AG09319 (cell line): Measurements from ENCODE around the gene ACOXL.
"Not testable (repeated sequence)": the region's sequence is repeated elsewhere in the genome, so short reads cannot be mapped to it uniquely, and the experiment has no call there.

Experiments used
- DNase-seq: peaks from one replicate; pipeline ENCODE4 v3.0.0-alpha.2; 2010; ENCODE audit warnings: low read depth; ENCODE audit errors: extremely low read depth
- CTCF ChIP-seq: IDR thresholded peaks from 2 replicates; pipeline ENCODE4 v1.5.1; 2011; ENCODE audit warnings: low read depth, mild to moderate bottlenecking, inconsistent platforms, low read length, moderate library complexity

The ACOXL gene

GRCh38 chr2:110960954-110961353 is 228.6 kb downstream of the ACOXL start:
- no peak for DNase-seq
- no peak for TF ChIP-seq CTCF

GRCh38 chr2:110961643-110962042 is 229.3 kb downstream of the ACOXL start:
- not testable (repeated sequence) for DNase-seq

DNA sequence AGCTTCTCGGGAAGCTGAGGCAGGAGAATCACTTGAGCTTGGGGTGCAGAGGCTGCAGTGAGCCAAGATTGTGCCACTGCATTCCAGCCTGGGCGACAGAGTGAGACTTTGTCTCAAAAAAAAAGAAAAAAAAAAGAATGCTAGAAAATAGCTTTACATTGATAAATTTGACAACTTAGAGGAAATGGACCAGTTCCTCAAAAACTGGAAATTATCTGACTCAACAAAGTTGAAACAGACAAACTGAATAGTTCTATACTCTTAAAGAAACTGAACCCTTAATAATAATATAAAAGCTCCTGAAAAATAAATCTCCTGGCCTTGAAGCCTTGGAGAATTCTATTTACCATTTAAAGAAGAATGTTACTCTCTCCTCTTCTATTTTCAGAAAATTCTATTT is 237.3 kb downstream of the ACOXL start:
- DNase-seq = no peak
- TF ChIP-seq CTCF = no peak

DNA sequence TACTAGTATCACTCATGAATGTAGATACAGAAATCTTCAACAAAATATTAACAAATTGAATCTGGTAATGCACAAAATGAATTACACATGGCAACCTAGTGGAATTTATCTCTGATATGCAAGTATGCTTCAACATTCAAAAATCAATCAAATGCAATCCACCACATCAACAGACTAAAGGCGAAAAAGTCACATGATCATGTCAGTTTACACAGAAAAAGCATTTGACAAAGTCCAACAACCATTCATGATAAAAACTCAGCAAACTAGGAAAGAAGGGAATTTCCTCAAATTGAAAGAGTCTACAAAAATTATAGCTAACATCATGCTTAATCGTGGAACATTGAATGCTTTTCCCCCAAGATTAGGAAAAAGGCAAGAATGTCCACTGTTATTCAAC is 237.8 kb downstream of the ACOXL start:
- TF ChIP-seq CTCF = no peak
- DNase-seq = no peak

DNA sequence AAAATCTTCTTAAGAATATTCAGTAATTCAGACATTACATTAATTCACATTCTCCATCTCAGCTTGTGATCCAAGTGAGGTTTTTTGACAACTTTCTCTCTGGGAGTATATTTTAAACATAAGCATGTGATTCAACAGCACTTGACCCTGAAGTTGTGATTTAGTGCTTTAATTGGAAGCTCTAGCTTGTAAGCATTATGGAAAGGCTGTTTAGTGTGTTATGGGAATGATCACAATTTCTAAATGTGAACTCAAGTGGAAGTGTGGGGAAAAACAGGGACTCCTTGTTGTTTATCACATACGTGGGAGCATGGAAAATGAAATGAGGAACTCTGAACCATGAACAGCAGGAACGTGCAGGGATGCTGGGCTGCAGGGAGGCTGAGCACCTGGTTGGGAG is 239.4 kb downstream of the ACOXL start:
- DNase-seq = no peak
- no peak for TF ChIP-seq CTCF

- TF ChIP-seq CTCF = no peak
Observed at GRCh38 chr2:110973262-110973661, 240.9 kb downstream of the ACOXL start.

DNA sequence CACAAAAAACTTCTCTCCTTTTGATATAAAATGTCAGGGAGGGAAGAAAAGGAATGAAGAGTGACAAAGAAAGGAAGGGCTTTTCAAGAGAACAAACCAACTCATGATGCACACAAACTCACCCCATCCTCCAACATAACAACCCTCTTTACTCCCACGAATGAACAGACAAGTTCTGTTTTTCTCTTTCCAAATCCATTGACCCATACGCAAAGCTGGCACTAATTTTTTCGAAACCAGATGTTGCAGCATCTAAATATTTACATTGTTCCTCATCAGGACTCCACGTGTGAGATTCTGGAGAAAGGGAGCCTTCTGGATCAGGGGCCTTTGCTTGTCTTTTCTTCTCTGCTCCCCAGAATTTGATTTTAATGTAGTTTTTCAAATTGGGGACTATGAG is 245.0 kb downstream of the ACOXL start:
- no peak for DNase-seq
- no peak for TF ChIP-seq CTCF

More at GRCh38 chr2:110973262-110973661, 240.9 kb downstream of the ACOXL start:
- no peak for DNase-seq

DNA sequence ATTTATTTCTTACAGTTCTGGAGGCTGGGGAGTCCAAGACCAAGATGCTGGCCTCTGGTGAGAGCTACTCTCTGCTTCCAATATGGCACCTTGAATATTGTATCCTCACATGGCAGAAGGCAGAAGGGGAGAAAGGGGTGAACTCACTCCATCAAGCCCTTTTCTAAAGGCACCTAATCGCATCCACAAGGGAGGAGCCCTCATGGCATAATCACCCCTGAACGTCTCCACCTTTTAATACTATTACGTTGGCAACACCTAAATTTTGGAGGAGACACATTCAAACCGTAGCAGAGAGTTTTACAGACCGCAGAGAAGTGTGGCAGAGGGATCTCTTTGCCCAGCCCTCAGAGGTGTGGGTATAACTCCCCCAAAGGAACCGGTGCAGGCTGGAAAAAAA is 245.8 kb downstream of the ACOXL start:
- DNase-seq = no peak
- no peak for TF ChIP-seq CTCF
